Uterus (tissue), 2 donors: Measurements from ENCODE around the gene POLR3K.

ENCODE experiments used
- POLR2A ChIP-seq, 2 donors: fragments of 450-650 bp; IDR thresholded peaks; one replicate each; pipeline ENCODE4 v1.6.1; 2016; ENCODE audit warnings: antibody characterized with exemption in 2 of 2, mild to moderate bottlenecking in 1 of 2, moderate library complexity in 1 of 2
- TF ChIP-seq, protein P1 (sequence below), 4 experiments: fragments of 200-600 bp in 2 of 4; fragments of 450-650 bp in 2 of 4; sonication (generic) in 2 of 4; IDR thresholded peaks; one replicate each; pipeline ENCODE4 v1.5.1; 2016 to 2019; ENCODE audit warnings: antibody characterized with exemption in 4 of 4, mild to moderate bottlenecking in 2 of 4, moderate library complexity in 1 of 4

- TF ChIP-seq POLR2A (IDR thresholded peaks at IDR 0.05): no peak
- TF ChIP-seq, protein P1, sequence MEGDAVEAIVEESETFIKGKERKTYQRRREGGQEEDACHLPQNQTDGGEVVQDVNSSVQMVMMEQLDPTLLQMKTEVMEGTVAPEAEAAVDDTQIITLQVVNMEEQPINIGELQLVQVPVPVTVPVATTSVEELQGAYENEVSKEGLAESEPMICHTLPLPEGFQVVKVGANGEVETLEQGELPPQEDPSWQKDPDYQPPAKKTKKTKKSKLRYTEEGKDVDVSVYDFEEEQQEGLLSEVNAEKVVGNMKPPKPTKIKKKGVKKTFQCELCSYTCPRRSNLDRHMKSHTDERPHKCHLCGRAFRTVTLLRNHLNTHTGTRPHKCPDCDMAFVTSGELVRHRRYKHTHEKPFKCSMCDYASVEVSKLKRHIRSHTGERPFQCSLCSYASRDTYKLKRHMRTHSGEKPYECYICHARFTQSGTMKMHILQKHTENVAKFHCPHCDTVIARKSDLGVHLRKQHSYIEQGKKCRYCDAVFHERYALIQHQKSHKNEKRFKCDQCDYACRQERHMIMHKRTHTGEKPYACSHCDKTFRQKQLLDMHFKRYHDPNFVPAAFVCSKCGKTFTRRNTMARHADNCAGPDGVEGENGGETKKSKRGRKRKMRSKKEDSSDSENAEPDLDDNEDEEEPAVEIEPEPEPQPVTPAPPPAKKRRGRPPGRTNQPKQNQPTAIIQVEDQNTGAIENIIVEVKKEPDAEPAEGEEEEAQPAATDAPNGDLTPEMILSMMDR (IDR thresholded peaks at IDR 0.05): no peak
These were observed 32.5 kb upstream of the POLR3K start for GRCh38 chr16:85865-86264.
